ENCODE measurements around the gene PJA1.

Gene PJA1

DNA sequence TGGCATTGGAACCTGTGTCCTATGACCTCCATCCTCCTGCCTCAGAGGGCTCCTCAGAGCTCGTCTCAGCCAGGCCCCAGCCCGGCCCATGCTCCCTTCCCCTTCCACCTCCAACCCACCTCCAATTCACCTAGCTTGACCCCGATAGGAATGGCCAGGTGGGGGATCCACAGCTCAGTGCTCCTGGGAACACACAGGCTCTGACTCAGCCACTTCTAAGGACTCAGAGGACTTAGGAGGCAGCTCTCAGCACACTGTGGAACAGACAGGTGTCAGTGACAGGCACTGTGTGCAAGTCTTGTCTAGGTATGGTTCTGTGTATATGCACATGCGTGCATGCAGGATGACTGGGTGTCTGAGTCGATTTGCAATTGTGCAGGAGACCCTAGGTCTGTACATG is 44.8 kb downstream of the PJA1 start:
- H3K36me3 ChIP-seq (ENCODE audit: control insufficient read depth in 1 of 2, insufficient read depth in 2 of 2, low read length in 2 of 2), result no peaks in the 10 kb centered on the region
- no peaks in the 10 kb centered on the region for H3K9me3 ChIP-seq (ENCODE audit: control insufficient read depth in 1 of 2, low read length in 2 of 2)
- H3K4me3 ChIP-seq (ENCODE audit: low read depth in 1 of 2, low read length in 2 of 2), result no peak overlapping the region
- H3K27me3 ChIP-seq (ENCODE audit: control insufficient read depth in 1 of 2, insufficient read depth in 2 of 2, low read length in 2 of 2), result no peaks in the 10 kb centered on the region
- no peak overlapping the region for H3K9ac ChIP-seq (ENCODE audit: low read depth in 1 of 2, low read length in 2 of 2)
- H3K4me1 ChIP-seq (ENCODE audit: control insufficient read depth in 1 of 2, insufficient read depth in 2 of 2, low read length in 2 of 2), result no peaks in the 10 kb centered on the region
- no peak overlapping the region for H3K27ac ChIP-seq (ENCODE audit: low read depth, low read length)

DNA sequence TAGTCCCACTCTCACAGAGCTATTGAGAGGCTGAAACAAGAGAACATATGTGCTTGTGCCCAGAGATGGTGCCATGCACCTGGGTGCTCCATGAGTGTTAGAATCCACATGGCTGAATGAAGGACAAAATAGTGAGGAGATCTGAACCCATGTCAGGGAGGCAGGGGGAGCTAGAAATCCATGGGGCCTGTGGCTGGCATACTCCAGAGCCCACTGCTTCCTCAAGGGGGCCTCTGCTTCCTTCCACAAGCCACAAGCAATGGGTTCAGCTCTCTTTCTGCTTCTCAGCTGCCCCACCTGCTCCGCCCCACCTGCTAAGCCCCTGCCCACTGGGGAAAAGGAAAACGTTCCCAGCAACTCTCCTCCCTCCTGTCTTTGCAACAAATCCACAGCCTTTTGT is 46.1 kb downstream of the PJA1 start:
- H3K4me1 ChIP-seq (ENCODE audit: control insufficient read depth in 1 of 2, insufficient read depth in 2 of 2, low read length in 2 of 2), result no peaks in the 10 kb centered on the region
- H3K36me3 ChIP-seq (ENCODE audit: control insufficient read depth in 1 of 2, insufficient read depth in 2 of 2, low read length in 2 of 2), result no peaks in the 10 kb centered on the region
- no peaks in the 10 kb centered on the region for H3K9me3 ChIP-seq (ENCODE audit: control insufficient read depth in 1 of 2, low read length in 2 of 2)
- H3K9ac ChIP-seq (ENCODE audit: low read depth in 1 of 2, low read length in 2 of 2), result no peak overlapping the region
- H3K27me3 ChIP-seq (ENCODE audit: control insufficient read depth in 1 of 2, insufficient read depth in 2 of 2, low read length in 2 of 2), result no peaks in the 10 kb centered on the region
- H3K4me3 ChIP-seq (ENCODE audit: low read depth in 1 of 2, low read length in 2 of 2), result no peak overlapping the region
- no peak overlapping the region for H3K27ac ChIP-seq (ENCODE audit: low read depth, low read length)

DNA sequence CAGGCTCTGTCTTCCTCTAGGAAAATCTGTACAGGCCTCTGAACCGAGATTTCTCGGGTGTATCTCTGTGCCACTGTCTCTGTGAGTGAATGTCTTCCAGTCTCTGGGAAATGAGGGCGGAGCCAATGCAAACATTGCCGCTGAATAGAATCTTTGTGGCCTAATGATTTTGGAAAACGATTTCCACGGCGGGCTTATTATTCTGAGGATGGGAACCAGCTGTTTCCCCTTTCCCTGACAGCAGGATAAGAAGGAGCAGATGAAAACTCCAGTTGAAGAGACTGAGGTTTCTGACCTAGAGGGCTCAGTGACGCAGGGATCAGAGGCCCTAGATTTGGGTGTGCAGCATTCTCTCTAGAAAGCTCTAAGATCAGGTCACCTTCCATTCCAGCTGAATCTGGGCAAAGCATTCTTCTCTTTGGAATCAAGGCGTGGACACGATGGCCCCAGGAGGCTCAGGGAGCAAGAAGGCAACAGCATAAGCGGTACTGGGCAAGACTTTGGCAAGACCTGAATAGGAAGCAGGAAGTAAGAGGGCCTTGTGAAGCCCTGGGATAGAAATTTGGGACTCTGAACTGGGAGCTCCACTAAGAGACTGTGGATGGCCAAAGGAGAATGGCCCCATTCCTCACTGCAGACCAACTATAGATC is 47.3 kb downstream of the PJA1 start:
- no peaks in the 10 kb centered on the region for H3K27me3 ChIP-seq (ENCODE audit: control insufficient read depth in 1 of 2, insufficient read depth in 2 of 2, low read length in 2 of 2)
- H3K36me3 ChIP-seq (ENCODE audit: control insufficient read depth in 1 of 2, insufficient read depth in 2 of 2, low read length in 2 of 2), result no peaks in the 10 kb centered on the region
- no peaks in the 10 kb centered on the region for H3K9me3 ChIP-seq (ENCODE audit: control insufficient read depth in 1 of 2, low read length in 2 of 2)
- H3K27ac ChIP-seq (ENCODE audit: low read depth, low read length), result no peak overlapping the region
- H3K4me1 ChIP-seq (ENCODE audit: control insufficient read depth in 1 of 2, insufficient read depth in 2 of 2, low read length in 2 of 2), result no peaks in the 10 kb centered on the region
- no peak overlapping the region for H3K9ac ChIP-seq (ENCODE audit: low read depth in 1 of 2, low read length in 2 of 2)
- H3K4me3 ChIP-seq (ENCODE audit: low read depth in 1 of 2, low read length in 2 of 2), result no peak overlapping the region

DNA sequence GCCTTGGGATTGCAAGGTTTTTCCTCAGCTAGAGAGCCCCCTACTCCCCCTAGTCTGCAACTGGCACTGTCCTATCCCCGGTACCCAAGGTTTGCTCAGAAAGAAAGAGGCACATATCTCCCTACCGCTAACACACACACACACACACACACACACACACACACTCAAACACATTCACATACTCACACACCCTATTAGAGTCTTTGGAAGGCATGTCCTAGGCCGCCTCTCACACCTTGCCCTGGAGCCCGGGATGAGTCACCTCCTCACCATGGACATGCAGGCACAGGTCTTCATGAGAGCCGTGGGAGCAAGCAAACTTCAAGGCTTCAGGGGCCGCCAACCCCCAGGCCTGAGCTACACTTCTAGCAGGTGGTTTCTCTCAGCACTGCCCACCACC is 49.2 kb downstream of the PJA1 start:
- Histone ChIP-seq H3K4me3 (ENCODE audit: low read depth in 1 of 2, low read length in 2 of 2) (no peak overlapping the region), H3K27me3 (ENCODE audit: control insufficient read depth in 1 of 2, insufficient read depth in 2 of 2, low read length in 2 of 2) (no peaks in the 10 kb centered on the region), H3K9me3 (ENCODE audit: control insufficient read depth in 1 of 2, low read length in 2 of 2) (no peaks in the 10 kb centered on the region), H3K36me3 (ENCODE audit: control insufficient read depth in 1 of 2, insufficient read depth in 2 of 2, low read length in 2 of 2) (no peaks in the 10 kb centered on the region), H3K4me1 (ENCODE audit: control insufficient read depth in 1 of 2, insufficient read depth in 2 of 2, low read length in 2 of 2) (no peaks in the 10 kb centered on the region), H3K9ac (ENCODE audit: low read depth in 1 of 2, low read length in 2 of 2) (no peak overlapping the region), H3K27ac (ENCODE audit: low read depth, low read length) (no peak overlapping the region)

DNA sequence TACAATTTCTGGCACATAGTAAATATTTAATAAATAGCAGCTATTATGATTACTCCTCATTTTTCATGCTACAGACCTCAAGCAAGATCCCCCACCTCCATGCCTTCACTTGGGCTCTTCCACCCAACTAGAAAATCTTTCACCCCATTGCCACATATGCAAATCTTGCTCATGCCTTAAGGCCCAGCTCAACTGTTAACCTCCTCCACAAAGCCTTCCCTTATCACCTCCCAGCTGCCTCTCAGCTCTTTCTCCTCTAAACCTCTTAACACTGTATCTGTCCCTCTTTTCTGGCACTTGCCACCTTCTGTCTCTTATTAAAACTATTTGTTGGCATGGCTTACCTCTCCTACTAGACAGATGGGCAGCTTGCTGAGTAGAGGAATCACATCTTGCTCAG is 51.5 kb downstream of the PJA1 start:
- no peaks in the 10 kb centered on the region for H3K9me3 ChIP-seq (ENCODE audit: control insufficient read depth in 1 of 2, low read length in 2 of 2)

More for the DNA sequence above, 51.5 kb downstream of the PJA1 start:
- H3K4me3 ChIP-seq (ENCODE audit: low read depth in 1 of 2, low read length in 2 of 2), result no peak overlapping the region
- no peak overlapping the region for H3K9ac ChIP-seq (ENCODE audit: low read depth in 1 of 2, low read length in 2 of 2)
- H3K36me3 ChIP-seq (ENCODE audit: control insufficient read depth in 1 of 2, insufficient read depth in 2 of 2, low read length in 2 of 2), result no peaks in the 10 kb centered on the region
- no peak overlapping the region for H3K27ac ChIP-seq (ENCODE audit: low read depth, low read length)
- H3K27me3 ChIP-seq (ENCODE audit: control insufficient read depth in 1 of 2, insufficient read depth in 2 of 2, low read length in 2 of 2), result no peaks in the 10 kb centered on the region
- no peaks in the 10 kb centered on the region for H3K4me1 ChIP-seq (ENCODE audit: control insufficient read depth in 1 of 2, insufficient read depth in 2 of 2, low read length in 2 of 2)
